Germinal center (tissue), 1 donor: ENCODE data around the gene TMEM123.
A peak's percentile ranks its signal among the peaks of the same experiment; 100 is the strongest.
"Not testable (repeated sequence)": the region's sequence is repeated elsewhere in the genome, so short reads cannot be mapped to it uniquely, and the experiment has no call there.

Source experiments
- DNase-seq: peaks from one replicate; pipeline ENCODE4 v3.0.0; 2012; ENCODE audit warnings: mixed read lengths, low spot score

The TMEM123 gene

GRCh38 chr11:102395720-102396393, 56.7 kb downstream of the TMEM123 start:
- DNase-seq: no peak

GRCh38 chr11:102393272-102393730, 59.3 kb downstream of the TMEM123 start:
- no peak for DNase-seq

GRCh38 chr11:102391549-102392237, 60.9 kb downstream of the TMEM123 start:
- no peak for DNase-seq

- DNase-seq: peak; percentile 54
Observed at GRCh38 chr11:102390667-102391465, 61.7 kb downstream of the TMEM123 start.

GRCh38 chr11:102389253-102389652, 63.3 kb downstream of the TMEM123 start:
- DNase-seq: no peak

GRCh38 chr11:102387043-102387781, 65.4 kb downstream of the TMEM123 start:
- no peak for DNase-seq

GRCh38 chr11:102386136-102386734, 66.3 kb downstream of the TMEM123 start:
- no peak for DNase-seq

- no peak for DNase-seq
Observed at GRCh38 chr11:102385085-102386007, 67.2 kb downstream of the TMEM123 start.

GRCh38 chr11:102384419-102385079, 68.0 kb downstream of the TMEM123 start:
- no peak for DNase-seq

GRCh38 chr11:102383839-102384238, 68.7 kb downstream of the TMEM123 start:
- DNase-seq: no peak

GRCh38 chr11:102382384-102382783, 70.2 kb downstream of the TMEM123 start:
- DNase-seq: no peak

GRCh38 chr11:102378818-102379217, 73.7 kb downstream of the TMEM123 start:
- no peak for DNase-seq

GRCh38 chr11:102377891-102378290, 74.7 kb downstream of the TMEM123 start:
- DNase-seq: no peak

- DNase-seq: no peak
Observed at GRCh38 chr11:102375720-102376399, 76.7 kb downstream of the TMEM123 start.

- not testable (repeated sequence) for DNase-seq
Observed at GRCh38 chr11:102374633-102375424, 77.7 kb downstream of the TMEM123 start.

GRCh38 chr11:102368472-102368871, 84.1 kb downstream of the TMEM123 start:
- peak; percentile 59 for DNase-seq

GRCh38 chr11:102367364-102367763, 85.2 kb downstream of the TMEM123 start:
- DNase-seq: peak; percentile 37

GRCh38 chr11:102364991-102365390, 87.6 kb downstream of the TMEM123 start:
- DNase-seq: no peak
